Kidney (tissue), 22 donors: ENCODE data around the gene TSPAN19. TPM values are rescaled to one million over a fixed set of nuclear protein-coding genes. Genes with fewer than 3 reads are reported as not detected.

Experiments
- DNase-seq, 5 donors: peaks; one replicate each; pipeline ENCODE4 v3.0.0-alpha.2; 2013 to 2020
- FAIRE-seq: peaks from 2 replicates; lab custom pipeline; 2012; peaks lifted over from hg19 to GRCh38; lab: Jason Lieb, UNC
- H3K27ac ChIP-seq, 2 donors: one replicate each; pipeline ENCODE4 v1.7.0; 2013; ENCODE audit warnings: low read depth in 2 of 2, low read length in 2 of 2, inconsistent platforms in 1 of 2
- H3K27me3 ChIP-seq: one replicate; pipeline ENCODE4 v1.7.1; 2013; ENCODE audit warnings: low read length, inconsistent platforms; ENCODE audit not compliant: control insufficient read depth, insufficient read depth
- H3K36me3 ChIP-seq, 3 donors: one replicate each; pipeline versions ENCODE4 v1.7.0 to v1.7.1; 2013; ENCODE audit warnings: low read length in 3 of 3, control low read depth in 1 of 3, inconsistent platforms in 1 of 3; ENCODE audit not compliant: insufficient read depth in 3 of 3, control insufficient read depth in 2 of 3
- H3K4me1 ChIP-seq, 3 donors: one replicate each; pipeline versions ENCODE4 v1.7.0 to v1.7.1; 2013; ENCODE audit warnings: low read length in 3 of 3, inconsistent platforms in 1 of 3, low read depth in 1 of 3; ENCODE audit not compliant: control insufficient read depth in 2 of 3, insufficient read depth in 2 of 3
- H3K4me3 ChIP-seq, 3 donors: one replicate each; pipeline versions ENCODE4 v1.7.0 to v1.8.1; 2013; ENCODE audit warnings: low read length in 3 of 3, control low read depth in 1 of 3, inconsistent platforms in 1 of 3
- H3K9ac ChIP-seq, 3 donors: one replicate each; pipeline versions ENCODE4 v1.7.0 to v1.7.1; 2013; ENCODE audit warnings: low read length in 3 of 3, control low read depth in 1 of 3, inconsistent platforms in 1 of 3
- H3K9me3 ChIP-seq, 3 donors: one replicate each; pipeline versions ENCODE4 v1.7.0 to v1.7.1; 2013; ENCODE audit warnings: low read length in 3 of 3, control low read depth in 1 of 3, inconsistent platforms in 1 of 3; ENCODE audit not compliant: control insufficient read depth in 2 of 3, insufficient read depth in 1 of 3
- CTCF ChIP-seq: IDR thresholded peaks from 3 replicates; pipeline ENCODE4 v1.5.1; 2012; ENCODE audit warnings: mild to moderate bottlenecking, moderate library complexity, borderline replicate concordance; ENCODE audit not compliant: insufficient read depth; ENCODE audit errors: extremely low read depth
- intact Hi-C: fragments of 100-400 bp; cut with DNase I; formaldehyde crosslinking; loops from one replicate; pipeline ENCODE4 v1.11.1; 2022
- long read RNA-seq, 10 donors: library from polyadenylated mRNA in 1 of 10; unstranded in 1 of 10; transcript quantifications; one replicate each; pipeline ENCODE4 v2.0.0 and lab custom pipeline, GENCODE V29; 2021 to 2026
- polyA plus RNA-seq: library from polyadenylated mRNA; stranded (reverse); fragments of 350-450 nt; fragmentation: Illumina TruSeq; extraction: RNeasy Lipid Tissue Mini Kit (QIAGEN cat#74804); gene quantifications from one replicate; pipeline ENCODE4 v1.2.3, GENCODE V29; 2014; ENCODE audit warnings: low read depth, low replicate concordance; ENCODE audit not compliant: insufficient read depth
- total RNA-seq: library from RNA; stranded (reverse); fragmentation: NEBNext Ultra II Directional; extraction: Animal tissue kit (Norgen Biotek cat#: 25700); gene quantifications from one replicate; pipeline ENCODE4 v1.2.1, GENCODE V29; 2021
- donor health status: control.
- donor health status: control.
- donor health status: control.
- donor health status: control.
- donor health status: control.
- donor health status: DM: yes; HTN: yes; CAD: no.
- donor health status: Normal renal cell carcinoma (clear cell type).

Gene TSPAN19
- 0.66 TPM for total RNA-seq
- 1.3 TPM for polyA plus RNA-seq
- long read RNA-seq, donor 1, result 0 reads
- long read RNA-seq, donor 2, result 0 reads
- long read RNA-seq, donor 3, result 0 reads
- long read RNA-seq, donor 4, partial matches to known transcripts, result 32 of 32 reads
- long read RNA-seq, donor 4, other reads (novel, unspliced or antisense), result 0 of 32 reads
- long read RNA-seq, donor 5, result 0 reads
- long read RNA-seq, donor 6, result 0 reads
- long read RNA-seq, donor 7, result 0 reads
- long read RNA-seq, donor 8, result 0 reads
- long read RNA-seq, donor 9, result 0 reads
- long read RNA-seq, donor 10, result 0 reads

GRCh38 chr12:85036234-85036707 is at the start of gene TSPAN19, which contains the start of gene LRRIQ1:
Gene TSPAN19, minus strand, starts transcription at chr12:85036277. Its CDS starts 6,331 bp downstream, at chr12:85029946.
Gene LRRIQ1, plus strand, starts transcription at chr12:85036351. Its CDS starts 1,826 bp downstream, at chr12:85038177.
- no peaks in the 10 kb centered on the region for H3K4me1 ChIP-seq
- intact Hi-C loops, result no loop called here
- no peak for TF ChIP-seq CTCF
- H3K27me3 ChIP-seq, result no peaks in the 10 kb centered on the region
- peak within 1 kb of the TSS; percentile 81 to 96 (median 95) for H3K4me3 ChIP-seq
- no peak within 1 kb of the TSS for H3K27ac ChIP-seq
- FAIRE-seq (no peak), DNase-seq (peak; percentile 75 to 97 (median 92))
- no peaks in the 10 kb centered on the region for H3K9me3 ChIP-seq
- H3K9ac ChIP-seq, result peak within 1 kb of the TSS in 2 of 3 donors; percentile 74 to 76
- H3K36me3 ChIP-seq, result no peaks in the 10 kb centered on the region

GRCh38 chr12:85085066-85085465 is 49.0 kb upstream of the TSPAN19 start:
- Histone ChIP-seq H3K4me3 (no peak overlapping the region), H3K9ac (no peak overlapping the region), H3K9me3 (peaks cover 0 to 3% (median 0%) of the 10 kb centered on the region in 3 donors), H3K27ac (no peak overlapping the region), H3K4me1 (no peaks in the 10 kb centered on the region), H3K36me3 (no peaks in the 10 kb centered on the region), H3K27me3 (no peaks in the 10 kb centered on the region)
- DNase-seq, result no peak
- no peak for TF ChIP-seq CTCF
- intact Hi-C loops, result no loop called here
- FAIRE-seq, result no peak

GRCh38 chr12:85076688-85077430 is 40.8 kb upstream of the TSPAN19 start:
- intact Hi-C loops, result no loop called here
- no peaks in the 10 kb centered on the region for H3K9me3 ChIP-seq
- no peaks in the 10 kb centered on the region for H3K27me3 ChIP-seq
- H3K4me3 ChIP-seq, result no peak overlapping the region
- H3K36me3 ChIP-seq, result no peaks in the 10 kb centered on the region
- H3K4me1 ChIP-seq, result no peaks in the 10 kb centered on the region
- H3K27ac ChIP-seq, result no peak overlapping the region
- FAIRE-seq, result no peak
- peak; percentile 45 for TF ChIP-seq CTCF
- no peak overlapping the region for H3K9ac ChIP-seq
- DNase-seq, result peak in 2 of 5 donors; percentile 68 to 84
